Activated naive CD4-positive, alpha-beta T cell treated with anti-CD3 and anti-CD28 coated beads, Interleukin-2, amount 50 U/mL, for 24 hours (primary cell): Measurements from ENCODE around the gene TPPP.
"Not testable (repeated sequence)": the region's sequence is repeated elsewhere in the genome, so short reads cannot be mapped to it uniquely, and the experiment has no call there.

ENCODE experiments used
- H3K27ac Mint-ChIP-seq: one replicate; pipeline ENCODE4 v1.8.0; 2021; ENCODE audit warnings: mild to moderate bottlenecking, mixed read lengths
- H3K27me3 Mint-ChIP-seq: one replicate; pipeline ENCODE4 v1.8.0; 2021; ENCODE audit warnings: mixed read lengths
- H3K36me3 Mint-ChIP-seq: one replicate; pipeline ENCODE4 v1.8.0; 2021; ENCODE audit warnings: mixed read lengths
- H3K4me1 Mint-ChIP-seq: one replicate; pipeline ENCODE4 v1.8.0; 2021; ENCODE audit warnings: mixed read lengths
- H3K4me3 Mint-ChIP-seq: one replicate; pipeline ENCODE4 v1.8.0; 2021; ENCODE audit warnings: mild to moderate bottlenecking, mixed read lengths
- H3K9me3 Mint-ChIP-seq: one replicate; pipeline ENCODE4 v1.8.0; 2021; ENCODE audit warnings: mixed read lengths

The TPPP gene

GRCh38 chr5:637581-638450, 55.3 kb downstream of the TPPP start:
- Mint-ChIP-seq H3K4me1 (no peaks in the 10 kb centered on the region), H3K9me3 (no peaks in the 10 kb centered on the region), H3K27ac (no peak overlapping the region), H3K4me3 (no peak overlapping the region), H3K36me3 (peaks cover 21% of the 10 kb centered on the region), H3K27me3 (no peaks in the 10 kb centered on the region)

GRCh38 chr5:636951-637350, 56.2 kb downstream of the TPPP start:
- Mint-ChIP-seq H3K27ac (no peak overlapping the region), H3K27me3 (no peaks in the 10 kb centered on the region), H3K4me1 (no peaks in the 10 kb centered on the region), H3K4me3 (no peak overlapping the region), H3K9me3 (no peaks in the 10 kb centered on the region), H3K36me3 (peaks cover 21% of the 10 kb centered on the region)

GRCh38 chr5:635306-636055, 57.7 kb downstream of the TPPP start:
- no peak overlapping the region for H3K27ac Mint-ChIP-seq
- H3K9me3 Mint-ChIP-seq: no peaks in the 10 kb centered on the region
- H3K4me3 Mint-ChIP-seq: no peak overlapping the region
- no peaks in the 10 kb centered on the region for H3K27me3 Mint-ChIP-seq
- no peaks in the 10 kb centered on the region for H3K4me1 Mint-ChIP-seq
- peaks cover 21% of the 10 kb centered on the region for H3K36me3 Mint-ChIP-seq

GRCh38 chr5:634191-634590, 59.0 kb downstream of the TPPP start:
- Mint-ChIP-seq H3K27ac (no peak overlapping the region), H3K36me3 (peaks cover 21% of the 10 kb centered on the region), H3K9me3 (no peaks in the 10 kb centered on the region), H3K4me1 (no peaks in the 10 kb centered on the region), H3K4me3 (no peak overlapping the region), H3K27me3 (no peaks in the 10 kb centered on the region)

GRCh38 chr5:633501-633955, 59.6 kb downstream of the TPPP start:
- H3K4me1 Mint-ChIP-seq: no peaks in the 10 kb centered on the region
- H3K27me3 Mint-ChIP-seq: no peaks in the 10 kb centered on the region
- no peak overlapping the region for H3K4me3 Mint-ChIP-seq
- H3K36me3 Mint-ChIP-seq: peaks cover 21% of the 10 kb centered on the region
- no peak overlapping the region for H3K27ac Mint-ChIP-seq
- H3K9me3 Mint-ChIP-seq: no peaks in the 10 kb centered on the region

- not testable (repeated sequence) for H3K9me3 Mint-ChIP-seq, H3K4me1 Mint-ChIP-seq, H3K27me3 Mint-ChIP-seq, H3K27ac Mint-ChIP-seq, H3K4me3 Mint-ChIP-seq, H3K36me3 Mint-ChIP-seq
Observed at GRCh38 chr5:628351-629205, 64.6 kb downstream of the TPPP start.

GRCh38 chr5:627840-628239, 65.3 kb downstream of the TPPP start:
- H3K27ac Mint-ChIP-seq: no peak overlapping the region
- no peaks in the 10 kb centered on the region for H3K9me3 Mint-ChIP-seq
- H3K4me1 Mint-ChIP-seq: no peaks in the 10 kb centered on the region
- no peaks in the 10 kb centered on the region for H3K27me3 Mint-ChIP-seq
- no peaks in the 10 kb centered on the region for H3K36me3 Mint-ChIP-seq
- no peak overlapping the region for H3K4me3 Mint-ChIP-seq

- Mint-ChIP-seq H3K27me3 (no peaks in the 10 kb centered on the region), H3K4me1 (no peaks in the 10 kb centered on the region), H3K36me3 (no peaks in the 10 kb centered on the region), H3K4me3 (no peak overlapping the region), H3K27ac (no peak overlapping the region), H3K9me3 (no peaks in the 10 kb centered on the region)
Observed at GRCh38 chr5:626850-627249, 66.3 kb downstream of the TPPP start.

- Mint-ChIP-seq H3K27ac (no peak overlapping the region), H3K36me3 (no peaks in the 10 kb centered on the region), H3K27me3 (no peaks in the 10 kb centered on the region), H3K4me3 (no peak overlapping the region), H3K4me1 (no peaks in the 10 kb centered on the region), H3K9me3 (no peaks in the 10 kb centered on the region)
Observed at GRCh38 chr5:625516-625915, 67.6 kb downstream of the TPPP start.

GRCh38 chr5:624951-625230, 68.3 kb downstream of the TPPP start:
- H3K27me3 Mint-ChIP-seq: no peaks in the 10 kb centered on the region
- no peaks in the 10 kb centered on the region for H3K4me1 Mint-ChIP-seq
- H3K27ac Mint-ChIP-seq: no peak overlapping the region
- H3K9me3 Mint-ChIP-seq: no peaks in the 10 kb centered on the region
- H3K4me3 Mint-ChIP-seq: no peak overlapping the region
- H3K36me3 Mint-ChIP-seq: no peaks in the 10 kb centered on the region

GRCh38 chr5:624118-624950, 68.8 kb downstream of the TPPP start:
- Mint-ChIP-seq H3K36me3 (no peaks in the 10 kb centered on the region), H3K27me3 (no peaks in the 10 kb centered on the region), H3K9me3 (no peaks in the 10 kb centered on the region), H3K4me1 (no peaks in the 10 kb centered on the region), H3K4me3 (no peak overlapping the region), H3K27ac (no peak overlapping the region)

GRCh38 chr5:623531-623930, 69.6 kb downstream of the TPPP start:
- Mint-ChIP-seq H3K36me3 (no peaks in the 10 kb centered on the region), H3K27ac (no peak overlapping the region), H3K9me3 (no peaks in the 10 kb centered on the region), H3K4me1 (no peaks in the 10 kb centered on the region), H3K27me3 (no peaks in the 10 kb centered on the region), H3K4me3 (no peak overlapping the region)

GRCh38 chr5:622946-623522, 70.1 kb downstream of the TPPP start:
- Mint-ChIP-seq H3K27me3 (no peaks in the 10 kb centered on the region), H3K27ac (no peak overlapping the region), H3K4me3 (no peak overlapping the region), H3K9me3 (no peaks in the 10 kb centered on the region), H3K36me3 (no peaks in the 10 kb centered on the region), H3K4me1 (no peaks in the 10 kb centered on the region)

- Mint-ChIP-seq H3K4me3 (no peak overlapping the region), H3K4me1 (no peaks in the 10 kb centered on the region), H3K9me3 (no peaks in the 10 kb centered on the region), H3K27ac (no peak overlapping the region), H3K36me3 (peaks cover 2% of the 10 kb centered on the region), H3K27me3 (no peaks in the 10 kb centered on the region)
Observed at GRCh38 chr5:622359-622758, 70.8 kb downstream of the TPPP start.

- Mint-ChIP-seq H3K9me3 (no peaks in the 10 kb centered on the region), H3K27me3 (no peaks in the 10 kb centered on the region), H3K4me1 (peaks cover 4% of the 10 kb centered on the region), H3K27ac (no peak overlapping the region), H3K4me3 (no peak overlapping the region), H3K36me3 (peaks cover 2% of the 10 kb centered on the region)
Observed at GRCh38 chr5:621341-621761, 71.8 kb downstream of the TPPP start.
